ENCODE measurements around the gene WFDC6. TPM values are rescaled to one million over a fixed set of nuclear protein-coding genes. Genes with fewer than 3 reads are reported as not detected.
"Not testable (repeated sequence)": the region's sequence is repeated elsewhere in the genome, so short reads cannot be mapped to it uniquely, and the experiment has no call there.

Gene WFDC6
- total RNA-seq, 2 donors from 2014 or later: 34.8 TPM; not detected in 1

DNA sequence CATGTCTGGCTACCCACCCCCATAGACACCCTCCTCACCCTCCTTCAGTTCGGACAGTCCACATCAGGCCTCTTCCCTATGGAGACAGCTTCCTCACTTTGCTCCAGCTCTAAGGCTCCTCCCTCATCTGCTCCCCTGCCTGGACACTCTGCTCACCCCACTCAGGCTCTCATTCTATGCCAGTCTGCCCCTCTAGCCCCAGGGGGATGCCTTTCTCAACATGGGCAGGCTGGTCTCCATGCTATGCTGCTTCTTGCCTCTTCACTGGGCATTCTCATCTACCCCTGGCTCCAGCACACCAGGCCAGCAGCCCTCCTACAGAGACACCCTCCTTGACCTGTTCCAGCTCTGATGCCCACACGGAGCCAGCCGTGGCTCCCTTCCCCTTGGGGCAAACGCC lies 39.9 kb upstream of the WFDC6 start, which contains the start of gene WFDC8:
WFDC8 (minus strand) TSS at position 101 of the 400 bp plus-strand sequence; CDS start at position 64, 37 bp downstream.
- no peaks in the 10 kb centered on the region for H3K36me3 ChIP-seq
- no peaks in the 10 kb centered on the region for H3K27me3 ChIP-seq (replicated peaks; ENCODE audit: insufficient read depth)
- DNase-seq (ENCODE audit: low spot score): no peak
- no peak within 1 kb of the TSS for H3K27ac ChIP-seq
- H3K4me3 ChIP-seq: no peak within 1 kb of the TSS
- no peaks in the 10 kb centered on the region for H3K4me1 ChIP-seq (replicated peaks)
- H3K9me3 ChIP-seq: no peaks in the 10 kb centered on the region
- TF ChIP-seq, protein P1, sequence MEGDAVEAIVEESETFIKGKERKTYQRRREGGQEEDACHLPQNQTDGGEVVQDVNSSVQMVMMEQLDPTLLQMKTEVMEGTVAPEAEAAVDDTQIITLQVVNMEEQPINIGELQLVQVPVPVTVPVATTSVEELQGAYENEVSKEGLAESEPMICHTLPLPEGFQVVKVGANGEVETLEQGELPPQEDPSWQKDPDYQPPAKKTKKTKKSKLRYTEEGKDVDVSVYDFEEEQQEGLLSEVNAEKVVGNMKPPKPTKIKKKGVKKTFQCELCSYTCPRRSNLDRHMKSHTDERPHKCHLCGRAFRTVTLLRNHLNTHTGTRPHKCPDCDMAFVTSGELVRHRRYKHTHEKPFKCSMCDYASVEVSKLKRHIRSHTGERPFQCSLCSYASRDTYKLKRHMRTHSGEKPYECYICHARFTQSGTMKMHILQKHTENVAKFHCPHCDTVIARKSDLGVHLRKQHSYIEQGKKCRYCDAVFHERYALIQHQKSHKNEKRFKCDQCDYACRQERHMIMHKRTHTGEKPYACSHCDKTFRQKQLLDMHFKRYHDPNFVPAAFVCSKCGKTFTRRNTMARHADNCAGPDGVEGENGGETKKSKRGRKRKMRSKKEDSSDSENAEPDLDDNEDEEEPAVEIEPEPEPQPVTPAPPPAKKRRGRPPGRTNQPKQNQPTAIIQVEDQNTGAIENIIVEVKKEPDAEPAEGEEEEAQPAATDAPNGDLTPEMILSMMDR (IDR thresholded peaks at IDR 0.05): no peak
- TF ChIP-seq POLR2AphosphoS5 (IDR thresholded peaks at IDR 0.05): no peak
- TF ChIP-seq POLR2A (IDR thresholded peaks at IDR 0.05): no peak
- intact Hi-C loops (cut with DNase I): no loop called here
- WGBS: 77% methylated on average over 4 of the region's 4 CpGs

GRCh38 chr20:45578231-45578630 lies 38.9 kb upstream of the WFDC6 start:
- Histone ChIP-seq H3K27me3 (replicated peaks; ENCODE audit: insufficient read depth) (no peaks in the 10 kb centered on the region), H3K9me3 (no peaks in the 10 kb centered on the region), H3K36me3 (no peaks in the 10 kb centered on the region), H3K4me1 (replicated peaks) (no peaks in the 10 kb centered on the region), H3K27ac (no peak overlapping the region), H3K4me3 (no peak overlapping the region)
- TF ChIP-seq POLR2AphosphoS5 (IDR thresholded peaks at IDR 0.05) (no peak), POLR2A (IDR thresholded peaks at IDR 0.05) (no peak)
- TF ChIP-seq, protein P1 (IDR thresholded peaks at IDR 0.05): no peak
- no peak for DNase-seq (ENCODE audit: low spot score)
- intact Hi-C loops (cut with DNase I): no loop called here
- 62% methylated on average over 1 of the region's 1 CpG for WGBS

DNA sequence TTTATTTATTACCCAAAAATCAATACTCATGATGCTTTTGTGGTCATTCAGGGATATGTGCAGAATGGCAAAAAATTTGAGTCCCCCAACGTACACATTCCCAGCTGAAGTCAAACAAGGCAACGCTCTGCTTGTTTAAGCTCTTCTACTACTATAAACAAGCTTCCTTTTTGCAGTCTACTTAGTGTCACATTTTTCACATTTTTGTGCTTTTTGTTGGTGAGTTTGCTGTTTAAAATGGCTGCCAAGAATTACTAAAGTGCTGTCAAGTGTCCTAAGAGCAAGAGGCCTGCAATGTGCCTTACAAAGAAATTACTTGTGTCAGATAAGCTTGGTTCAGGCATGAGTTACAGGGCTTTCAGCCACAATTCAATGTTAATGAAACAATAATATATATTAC lies 37.7 kb upstream of the WFDC6 start:
- H3K9me3 ChIP-seq: no peaks in the 10 kb centered on the region
- TF ChIP-seq POLR2AphosphoS5 (IDR thresholded peaks at IDR 0.05): peak; percentile 5
- TF ChIP-seq, protein P1 (IDR thresholded peaks at IDR 0.05): no peak
- H3K4me3 ChIP-seq: no peak overlapping the region
- no peak for DNase-seq (ENCODE audit: low spot score)
- 14% methylated on average over 2 of the region's 2 CpGs for WGBS
- no peaks in the 10 kb centered on the region for H3K27me3 ChIP-seq (replicated peaks; ENCODE audit: insufficient read depth)
- H3K36me3 ChIP-seq: no peaks in the 10 kb centered on the region
- intact Hi-C loops (cut with DNase I): no loop called here
- H3K4me1 ChIP-seq (replicated peaks): no peaks in the 10 kb centered on the region
- H3K27ac ChIP-seq: no peak overlapping the region

DNA sequence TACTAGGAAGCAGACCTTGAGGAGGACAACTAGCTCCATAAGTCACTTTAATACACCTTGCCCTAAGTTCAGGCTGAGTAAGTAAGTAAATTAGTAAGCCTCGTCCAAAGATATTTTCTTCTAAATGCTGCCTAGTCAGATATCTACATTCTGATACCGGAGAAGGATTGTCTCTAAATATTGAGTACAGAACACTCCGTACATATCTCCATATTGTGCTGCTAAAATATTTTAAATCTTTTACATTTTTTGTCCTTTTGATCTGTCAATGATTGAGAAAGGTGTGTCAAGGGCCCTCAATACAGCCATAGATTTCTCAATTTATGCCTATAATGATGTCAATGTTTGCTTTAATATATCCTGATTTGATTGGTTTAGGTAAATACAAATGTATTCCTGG lies 36.6 kb upstream of the WFDC6 start:
- intact Hi-C loops (cut with DNase I): no loop called here
- Histone ChIP-seq H3K4me3 (no peak overlapping the region), H3K4me1 (replicated peaks) (no peaks in the 10 kb centered on the region), H3K27ac (no peak overlapping the region), H3K9me3 (no peaks in the 10 kb centered on the region), H3K27me3 (replicated peaks; ENCODE audit: insufficient read depth) (no peaks in the 10 kb centered on the region), H3K36me3 (no peaks in the 10 kb centered on the region)
- no peak for TF ChIP-seq POLR2A (IDR thresholded peaks at IDR 0.05)
- TF ChIP-seq, protein P1 (IDR thresholded peaks at IDR 0.05): no peak
- no peak for TF ChIP-seq POLR2AphosphoS5 (IDR thresholded peaks at IDR 0.05)
- 91% methylated on average over 3 of the region's 3 CpGs for WGBS
- no peak for DNase-seq (ENCODE audit: low spot score)

- WGBS: 79% methylated on average over 1 of the region's 1 CpG
Observed at GRCh38 chr20:45569650-45570049, 30.4 kb upstream of the WFDC6 start.

More at GRCh38 chr20:45569650-45570049, 30.4 kb upstream of the WFDC6 start:
- H3K9me3 ChIP-seq; intact Hi-C loops (cut with DNase I); H3K4me1 ChIP-seq (replicated peaks); H3K36me3 ChIP-seq; H3K27me3 ChIP-seq (replicated peaks; ENCODE audit: insufficient read depth); H3K27ac ChIP-seq; H3K4me3 ChIP-seq; DNase-seq (ENCODE audit: low spot score): not testable (repeated sequence)

All from prostate gland (tissue), 2 donors.